ENCODE measurements around the gene VRK1.

Gene VRK1

DNA sequence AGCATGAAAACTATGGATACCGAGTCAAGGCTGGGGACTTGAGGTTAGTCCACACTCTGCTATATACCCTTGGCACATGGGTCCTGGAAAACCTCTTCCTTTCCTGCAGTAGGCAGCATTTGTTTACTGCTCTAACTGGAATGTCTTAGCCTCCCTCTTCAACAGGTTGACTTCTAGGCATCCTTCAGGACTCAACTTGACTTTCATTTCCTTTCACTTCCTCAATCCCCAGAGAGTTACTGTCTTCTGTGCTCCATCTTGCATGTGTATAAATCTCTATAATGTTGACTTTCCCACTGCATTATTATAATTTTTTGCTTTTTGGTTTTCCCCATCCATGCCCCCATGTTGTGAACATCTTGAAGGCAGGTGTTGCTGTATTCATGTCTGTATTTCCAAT is 107.9 kb downstream of the VRK1 start:
- H3K36me3 ChIP-seq (ENCODE audit: control insufficient read depth, low read length) = no peaks in the 10 kb centered on the region
- TF ChIP-seq EZH2phosphoT487 (IDR thresholded peaks at IDR 0.05; ENCODE audit: borderline replicate concordance, low read length) = no peak
- TF ChIP-seq, protein P1, sequence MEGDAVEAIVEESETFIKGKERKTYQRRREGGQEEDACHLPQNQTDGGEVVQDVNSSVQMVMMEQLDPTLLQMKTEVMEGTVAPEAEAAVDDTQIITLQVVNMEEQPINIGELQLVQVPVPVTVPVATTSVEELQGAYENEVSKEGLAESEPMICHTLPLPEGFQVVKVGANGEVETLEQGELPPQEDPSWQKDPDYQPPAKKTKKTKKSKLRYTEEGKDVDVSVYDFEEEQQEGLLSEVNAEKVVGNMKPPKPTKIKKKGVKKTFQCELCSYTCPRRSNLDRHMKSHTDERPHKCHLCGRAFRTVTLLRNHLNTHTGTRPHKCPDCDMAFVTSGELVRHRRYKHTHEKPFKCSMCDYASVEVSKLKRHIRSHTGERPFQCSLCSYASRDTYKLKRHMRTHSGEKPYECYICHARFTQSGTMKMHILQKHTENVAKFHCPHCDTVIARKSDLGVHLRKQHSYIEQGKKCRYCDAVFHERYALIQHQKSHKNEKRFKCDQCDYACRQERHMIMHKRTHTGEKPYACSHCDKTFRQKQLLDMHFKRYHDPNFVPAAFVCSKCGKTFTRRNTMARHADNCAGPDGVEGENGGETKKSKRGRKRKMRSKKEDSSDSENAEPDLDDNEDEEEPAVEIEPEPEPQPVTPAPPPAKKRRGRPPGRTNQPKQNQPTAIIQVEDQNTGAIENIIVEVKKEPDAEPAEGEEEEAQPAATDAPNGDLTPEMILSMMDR (IDR thresholded peaks at IDR 0.05; ENCODE audit: low read depth, low read length, poor library complexity, severe bottlenecking) = no peak
- no peaks in the 10 kb centered on the region for H3K79me2 ChIP-seq (ENCODE audit: control insufficient read depth, low read length)
- H3F3A ChIP-seq (ENCODE audit: control insufficient read depth, insufficient read depth) = no peaks in the 10 kb centered on the region
- H3K27ac ChIP-seq (ENCODE audit: low read depth, low read length) = no peak overlapping the region
- peaks cover 19% of the 10 kb centered on the region for H3K4me1 ChIP-seq (ENCODE audit: control insufficient read depth, low read length)
- no peaks in the 10 kb centered on the region for H4K20me1 ChIP-seq (ENCODE audit: control insufficient read depth, insufficient read depth, low read depth, low read length)
- no peaks in the 10 kb centered on the region for H3K27me3 ChIP-seq (ENCODE audit: control insufficient read depth, low read length)
- peaks cover 11% of the 10 kb centered on the region; the same call in 1 of the 2 replicates for H3K9me3 ChIP-seq (ENCODE audit: control insufficient read depth, insufficient read depth, low read length)
- no peaks in the 10 kb centered on the region for H3K9me2 ChIP-seq (replicated peaks; ENCODE audit: control insufficient read depth, low read length)
- H3K4me2 ChIP-seq (ENCODE audit: low read length) = no peak overlapping the region
- no peak overlapping the region for H3K4me3 ChIP-seq (ENCODE audit: low read length)

DNA sequence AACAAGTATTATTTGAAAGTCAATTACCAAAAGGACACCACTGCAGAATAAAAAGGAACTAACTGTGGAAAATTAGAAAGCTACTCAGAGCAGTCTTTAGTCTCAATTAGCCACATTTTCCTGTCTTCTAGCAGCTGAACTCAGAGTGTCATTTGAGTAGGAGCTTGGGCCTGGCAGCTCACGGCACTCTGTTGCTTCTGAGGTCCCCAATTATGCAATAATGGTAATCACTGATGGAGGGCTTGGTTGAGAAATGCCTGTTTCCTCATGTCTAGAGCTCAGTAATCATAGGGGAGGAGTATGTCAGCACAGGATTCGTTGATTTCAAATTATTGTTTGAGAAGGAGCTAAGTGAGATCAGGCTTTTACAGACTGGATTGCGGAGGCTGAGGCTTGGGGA is 108.6 kb downstream of the VRK1 start:
- no peak overlapping the region for H3K4me2 ChIP-seq (ENCODE audit: low read length)
- H3K36me3 ChIP-seq (ENCODE audit: control insufficient read depth, low read length) = no peaks in the 10 kb centered on the region
- H3F3A ChIP-seq (ENCODE audit: control insufficient read depth, insufficient read depth) = no peaks in the 10 kb centered on the region
- no peaks in the 10 kb centered on the region for H3K27me3 ChIP-seq (ENCODE audit: control insufficient read depth, low read length)
- H3K9me3 ChIP-seq (ENCODE audit: control insufficient read depth, insufficient read depth, low read length) = peaks cover 13% of the 10 kb centered on the region; the same call in 1 of the 2 replicates
- no peaks in the 10 kb centered on the region for H3K9me2 ChIP-seq (replicated peaks; ENCODE audit: control insufficient read depth, low read length)
- H3K4me3 ChIP-seq (ENCODE audit: low read length) = no peak overlapping the region
- no peak overlapping the region for H3K27ac ChIP-seq (ENCODE audit: low read depth, low read length)
- no peaks in the 10 kb centered on the region for H4K20me1 ChIP-seq (ENCODE audit: control insufficient read depth, insufficient read depth, low read depth, low read length)
- TF ChIP-seq EZH2phosphoT487 (IDR thresholded peaks at IDR 0.05; ENCODE audit: borderline replicate concordance, low read length) = no peak
- TF ChIP-seq, protein P1 (IDR thresholded peaks at IDR 0.05; ENCODE audit: low read depth, low read length, poor library complexity, severe bottlenecking) = no peak
- no peaks in the 10 kb centered on the region for H3K79me2 ChIP-seq (ENCODE audit: control insufficient read depth, low read length)
- H3K4me1 ChIP-seq (ENCODE audit: control insufficient read depth, low read length) = peaks cover 15% of the 10 kb centered on the region

DNA sequence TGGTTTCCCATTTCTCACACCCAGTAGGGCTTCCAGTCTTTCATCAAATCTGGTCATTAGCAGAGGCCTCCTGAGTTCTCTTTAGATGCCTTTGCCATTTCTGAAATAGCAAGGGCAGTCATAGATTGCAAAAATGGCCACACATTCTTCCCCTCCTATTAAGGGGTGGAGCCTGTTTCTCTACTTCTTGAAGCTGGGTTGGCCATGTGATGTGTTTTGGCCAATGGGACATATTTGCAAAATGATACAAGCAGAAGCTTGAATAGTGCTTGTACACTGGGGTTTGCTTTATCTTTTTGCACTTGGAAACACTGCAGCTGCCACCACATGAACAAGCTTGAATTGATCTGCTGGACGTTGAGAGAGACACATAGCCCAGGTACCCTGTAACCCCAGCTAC is 109.3 kb downstream of the VRK1 start:
- peaks cover 9% of the 10 kb centered on the region for H3K4me1 ChIP-seq (ENCODE audit: control insufficient read depth, low read length)
- H3K9me2 ChIP-seq (replicated peaks; ENCODE audit: control insufficient read depth, low read length) = no peaks in the 10 kb centered on the region
- no peak overlapping the region for H3K4me2 ChIP-seq (ENCODE audit: low read length)
- H3K27ac ChIP-seq (ENCODE audit: low read depth, low read length) = no peak overlapping the region
- H3K27me3 ChIP-seq (ENCODE audit: control insufficient read depth, low read length) = no peaks in the 10 kb centered on the region
- peaks cover 13% of the 10 kb centered on the region; the same call in 1 of the 2 replicates for H3K9me3 ChIP-seq (ENCODE audit: control insufficient read depth, insufficient read depth, low read length)
- no peaks in the 10 kb centered on the region for H4K20me1 ChIP-seq (ENCODE audit: control insufficient read depth, insufficient read depth, low read depth, low read length)
- no peaks in the 10 kb centered on the region for H3F3A ChIP-seq (ENCODE audit: control insufficient read depth, insufficient read depth)
- no peaks in the 10 kb centered on the region for H3K36me3 ChIP-seq (ENCODE audit: control insufficient read depth, low read length)
- TF ChIP-seq, protein P1 (IDR thresholded peaks at IDR 0.05; ENCODE audit: low read depth, low read length, poor library complexity, severe bottlenecking) = no peak
- TF ChIP-seq EZH2phosphoT487 (IDR thresholded peaks at IDR 0.05; ENCODE audit: borderline replicate concordance, low read length) = no peak
- H3K79me2 ChIP-seq (ENCODE audit: control insufficient read depth, low read length) = no peaks in the 10 kb centered on the region
- no peak overlapping the region for H3K4me3 ChIP-seq (ENCODE audit: low read length)
